Embryonic facial prominence (tissue), 1 donor: ENCODE measurements around the gene ABL1.
"Not testable (repeated sequence)": the region's sequence is repeated elsewhere in the genome, so short reads cannot be mapped to it uniquely, and the experiment has no call there.

Experiments
- DNase-seq: peaks from one replicate; pipeline ENCODE4 v3.0.0-alpha.2; 2016; ENCODE audit errors: extremely low spot score

ABL1 gene

GRCh38 chr9:130825351-130825651 lies 9.8 kb upstream of the ABL1 start:
- no peak for DNase-seq

GRCh38 chr9:130825809-130826208 lies 9.2 kb upstream of the ABL1 start:
- DNase-seq, result no peak

- DNase-seq, result no peak
These were observed 5.3 kb upstream of the ABL1 start for GRCh38 chr9:130829762-130830161.

- no peak for DNase-seq
These were observed 4.8 kb upstream of the ABL1 start for GRCh38 chr9:130830231-130830760.

GRCh38 chr9:130831077-130831476 lies 4.0 kb upstream of the ABL1 start:
- no peak for DNase-seq

GRCh38 chr9:130833031-130833990 lies 1.7 kb upstream of the ABL1 start:
- no peak for DNase-seq

GRCh38 chr9:130835441-130836298 lies 616 bp downstream of the ABL1 start:
- DNase-seq, result no peak

- no peak for DNase-seq
These were observed 2.0 kb downstream of the ABL1 start for GRCh38 chr9:130837002-130837511.

- DNase-seq, result no peak
These were observed 2.6 kb downstream of the ABL1 start for GRCh38 chr9:130837643-130838042.

GRCh38 chr9:130839132-130840111 lies 4.4 kb downstream of the ABL1 start:
- DNase-seq, result no peak

- no peak for DNase-seq
These were observed 7.5 kb downstream of the ABL1 start for GRCh38 chr9:130842545-130842944.

- DNase-seq, result no peak
These were observed 8.2 kb downstream of the ABL1 start for GRCh38 chr9:130843049-130843908.

- no peak for DNase-seq
These were observed 9.0 kb downstream of the ABL1 start for GRCh38 chr9:130844044-130844451.

GRCh38 chr9:130845254-130845653 lies 10.2 kb downstream of the ABL1 start:
- DNase-seq, result no peak

- no peak for DNase-seq
These were observed 10.9 kb downstream of the ABL1 start for GRCh38 chr9:130845901-130846481.

GRCh38 chr9:130846487-130847305 lies 11.6 kb downstream of the ABL1 start:
- no peak for DNase-seq

GRCh38 chr9:130847306-130848217 lies 12.5 kb downstream of the ABL1 start:
- DNase-seq, result peak; percentile 66

- not testable (repeated sequence) for DNase-seq
These were observed 13.5 kb downstream of the ABL1 start for GRCh38 chr9:130848514-130848913.
